ENCODE measurements around the gene P4HTM. TPM values are rescaled to one million over a fixed set of nuclear protein-coding genes. Genes with fewer than 3 reads are reported as not detected.
A peak's percentile ranks its signal among the peaks of the same experiment; 100 is the strongest.

Gene P4HTM
- total and polyA plus RNA-seq, 2 of the 8 experiments (the other 6 are each of a cell fraction or from before 2014, with no cell fraction given) = 19.1 to 25.4 TPM

DNA sequence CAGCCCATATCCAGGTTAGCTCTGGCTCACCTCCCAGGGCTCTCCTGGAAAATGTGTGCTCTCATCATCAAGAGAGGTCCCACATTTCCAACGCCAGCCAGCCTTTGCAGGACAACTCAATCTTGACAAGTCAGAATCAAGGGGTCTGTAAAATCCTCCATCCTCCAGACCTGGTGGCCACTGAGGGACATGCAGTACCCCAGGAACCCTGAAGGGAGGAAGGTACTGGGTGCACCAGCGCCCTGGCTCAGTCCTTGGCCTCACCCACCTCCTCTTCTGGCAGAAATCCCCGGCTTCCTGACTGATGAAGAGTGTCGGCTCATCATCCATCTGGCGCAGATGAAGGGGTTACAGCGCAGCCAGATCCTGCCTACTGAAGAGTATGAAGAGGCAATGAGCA is 11.1 kb downstream of the P4HTM start:
- no peak overlapping the region for H3K56ac ChIP-seq (replicated peaks; ENCODE audit: insufficient read length, low read depth, low read length)
- FAIRE-seq = no peak
- no peak overlapping the region for H4K91ac ChIP-seq (replicated peaks; ENCODE audit: insufficient read length, low read length)
- H3K79me1 ChIP-seq (ENCODE audit: low read depth, low read length) = peaks cover 3% of the 10 kb centered on the region; the same call in 1 of the 2 replicates
- no peak overlapping the region for H3K23ac ChIP-seq (ENCODE audit: insufficient read length)
- no peak overlapping the region for H3K4me3 ChIP-seq (ENCODE audit: extremely low read depth in 1 of 4, insufficient read depth in 2 of 4, low read depth in 3 of 4, low read length in 4 of 4)
- no peak overlapping the region for H3K4ac ChIP-seq (replicated peaks; ENCODE audit: insufficient read length, low read depth, low read length)
- ChIA-PET CTCF (ENCODE audit: partially characterized antibody) (interaction anchor here (5.1 to 7.3 kb wide), 2 partner anchors 12 to 14 kb away, joined by 42 read pairs; partner anchors contain the start of gene P4HTM), POLR2A (ENCODE audit: partially characterized antibody) (interaction anchor here (33.9 to 38.8 kb wide), 2 partner anchors 1 to 12 kb away, joined by 1518 read pairs; partner anchors contain the start of genes DALRD3, IMPDH2, NDUFAF3 and P4HTM)
- WGBS, 2 experiments (ENCODE audit: extremely low coverage in 1 of 2, insufficient coverage in 1 of 2, insufficient read length in 1 of 2, insufficient replicate concordance in 2 of 2, low coverage in 1 of 2, low lambda C conversion rate in 2 of 2, missing lambda C conversion rate in 1 of 2) = 87% methylated on average over 6 of the region's 6 CpGs; no CpG with 5 or more reads in 1 of the 2 experiments
- H3K9me3 ChIP-seq (ENCODE audit: insufficient read depth in 2 of 2, low read depth in 1 of 2, low read length in 1 of 2) = no peaks in the 10 kb centered on the region
- no peak overlapping the region for H4K8ac ChIP-seq (ENCODE audit: extremely low read depth, insufficient read depth, low read length)
- no peak overlapping the region for H4K5ac ChIP-seq (ENCODE audit: insufficient read length, low read depth, low read length)
- peak overlapping the region; percentile 13; the same call in 1 of the 2 replicates for H2BK5ac ChIP-seq (ENCODE audit: low read depth, low read length)
- H3K79me2 ChIP-seq (ENCODE audit: control insufficient read depth in 1 of 2, insufficient read depth in 2 of 2, low read length in 2 of 2) = no peaks in the 10 kb centered on the region; a peak in 1 of 4 replicates
- H3K4me2 ChIP-seq (ENCODE audit: insufficient read depth in 1 of 2, low read depth in 2 of 2, low read length in 2 of 2) = no peak overlapping the region
- no peak overlapping the region; the same call in 1 of the 2 replicates for H3K18ac ChIP-seq (ENCODE audit: extremely low read depth, low read length)
- H2BK120ac ChIP-seq (replicated peaks; ENCODE audit: low read depth, low read length) = no peak overlapping the region
- no peaks in the 10 kb centered on the region for H3K27me3 ChIP-seq (replicated peaks in 1 of 4; ENCODE audit: control insufficient read depth in 3 of 4, extremely low read depth in 1 of 4, insufficient read depth in 3 of 4, low read length in 3 of 4)
- H3K4me1 ChIP-seq (replicated peaks in 1 of 4; ENCODE audit: control insufficient read depth in 3 of 4, insufficient read depth in 4 of 4, low read length in 3 of 4) = peaks cover 0 to 17% (median 7%) of the 10 kb centered on the region in 4 experiments; a peak in 5 of 7 replicates
- no peak overlapping the region for H3K14ac ChIP-seq (ENCODE audit: insufficient read length)
- no peaks in the 10 kb centered on the region; a peak in 1 of 8 replicates for H3K36me3 ChIP-seq (ENCODE audit: control insufficient read depth in 2 of 4, insufficient read depth in 4 of 4, low read length in 3 of 4)
- no peak for DNase-seq (ENCODE audit: low read depth in 1 of 2, low spot score in 2 of 2)
- no peak overlapping the region for H2BK20ac ChIP-seq (ENCODE audit: low read length)
- no peak overlapping the region for H2AK5ac ChIP-seq (ENCODE audit: low read depth, low read length)
- H3K23me2 ChIP-seq (ENCODE audit: low read depth, low read length) = no peaks in the 10 kb centered on the region
- H3K9ac ChIP-seq (replicated peaks in 1 of 4; ENCODE audit: extremely low read depth in 1 of 4, low read depth in 3 of 4, low read length in 3 of 4) = no peak overlapping the region
- no peak overlapping the region for H3K27ac ChIP-seq (ENCODE audit: low read depth, low read length)
- TF ChIP-seq NRF1 (IDR thresholded peaks at IDR 0.05; ENCODE audit: low read depth, low read length) = no peak
- TF ChIP-seq, protein P1, sequence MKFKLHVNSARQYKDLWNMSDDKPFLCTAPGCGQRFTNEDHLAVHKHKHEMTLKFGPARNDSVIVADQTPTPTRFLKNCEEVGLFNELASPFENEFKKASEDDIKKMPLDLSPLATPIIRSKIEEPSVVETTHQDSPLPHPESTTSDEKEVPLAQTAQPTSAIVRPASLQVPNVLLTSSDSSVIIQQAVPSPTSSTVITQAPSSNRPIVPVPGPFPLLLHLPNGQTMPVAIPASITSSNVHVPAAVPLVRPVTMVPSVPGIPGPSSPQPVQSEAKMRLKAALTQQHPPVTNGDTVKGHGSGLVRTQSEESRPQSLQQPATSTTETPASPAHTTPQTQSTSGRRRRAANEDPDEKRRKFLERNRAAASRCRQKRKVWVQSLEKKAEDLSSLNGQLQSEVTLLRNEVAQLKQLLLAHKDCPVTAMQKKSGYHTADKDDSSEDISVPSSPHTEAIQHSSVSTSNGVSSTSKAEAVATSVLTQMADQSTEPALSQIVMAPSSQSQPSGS (IDR thresholded peaks at IDR 0.05; ENCODE audit: low read length) = no peak
- TF ChIP-seq, protein P2, sequence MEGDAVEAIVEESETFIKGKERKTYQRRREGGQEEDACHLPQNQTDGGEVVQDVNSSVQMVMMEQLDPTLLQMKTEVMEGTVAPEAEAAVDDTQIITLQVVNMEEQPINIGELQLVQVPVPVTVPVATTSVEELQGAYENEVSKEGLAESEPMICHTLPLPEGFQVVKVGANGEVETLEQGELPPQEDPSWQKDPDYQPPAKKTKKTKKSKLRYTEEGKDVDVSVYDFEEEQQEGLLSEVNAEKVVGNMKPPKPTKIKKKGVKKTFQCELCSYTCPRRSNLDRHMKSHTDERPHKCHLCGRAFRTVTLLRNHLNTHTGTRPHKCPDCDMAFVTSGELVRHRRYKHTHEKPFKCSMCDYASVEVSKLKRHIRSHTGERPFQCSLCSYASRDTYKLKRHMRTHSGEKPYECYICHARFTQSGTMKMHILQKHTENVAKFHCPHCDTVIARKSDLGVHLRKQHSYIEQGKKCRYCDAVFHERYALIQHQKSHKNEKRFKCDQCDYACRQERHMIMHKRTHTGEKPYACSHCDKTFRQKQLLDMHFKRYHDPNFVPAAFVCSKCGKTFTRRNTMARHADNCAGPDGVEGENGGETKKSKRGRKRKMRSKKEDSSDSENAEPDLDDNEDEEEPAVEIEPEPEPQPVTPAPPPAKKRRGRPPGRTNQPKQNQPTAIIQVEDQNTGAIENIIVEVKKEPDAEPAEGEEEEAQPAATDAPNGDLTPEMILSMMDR (IDR thresholded peaks at IDR 0.05; ENCODE audit: control extremely low read depth in 1 of 3, insufficient read depth in 1 of 3, low read depth in 1 of 3, low read length in 3 of 3) = peak in 1 of 3 experiments; percentile 16; a peak in 1 of 4 replicates
- no peak overlapping the region; the same call in 1 of the 2 replicates for H2BK15ac ChIP-seq (ENCODE audit: low read length)
- peaks cover 0 to 4% of the 10 kb centered on the region in 2 experiments for H4K20me1 ChIP-seq (replicated peaks in 1 of 2; ENCODE audit: control insufficient read depth in 1 of 2, insufficient read depth in 2 of 2, low read length in 2 of 2)
- H2AFZ ChIP-seq (ENCODE audit: low read length) = no peak overlapping the region
- H2BK12ac ChIP-seq (ENCODE audit: low read depth, low read length) = no peak overlapping the region

Data from H1 (cell line).